Measurements from ENCODE around the gene SERTM2.
"Not testable (repeated sequence)": the region's sequence is repeated elsewhere in the genome, so short reads cannot be mapped to it uniquely, and the experiment has no call there.

Gene SERTM2

GRCh38 chrX:111511477-111511876 is at the start of gene SERTM2:
Gene SERTM2, plus strand, starts transcription at chrX:111511645. Its CDS starts 7,213 bp downstream, at chrX:111518858.
- no peak for DNase-seq (ENCODE audit: extremely low read depth in 1 of 2, low read depth in 1 of 2)

- no peak for DNase-seq (ENCODE audit: extremely low read depth in 1 of 2, low read depth in 1 of 2)
These were observed 45.8 kb upstream of the SERTM2 start for GRCh38 chrX:111465669-111466068.

- DNase-seq (ENCODE audit: extremely low read depth in 1 of 2, low read depth in 1 of 2), result no peak
These were observed 43.5 kb upstream of the SERTM2 start for GRCh38 chrX:111467896-111468295.

- no peak for DNase-seq (ENCODE audit: extremely low read depth in 1 of 2, low read depth in 1 of 2)
These were observed 40.6 kb upstream of the SERTM2 start for GRCh38 chrX:111470681-111471403.

- no peak for DNase-seq (ENCODE audit: extremely low read depth in 1 of 2, low read depth in 1 of 2)
These were observed 29.5 kb upstream of the SERTM2 start for GRCh38 chrX:111481896-111482295.

- no peak for DNase-seq (ENCODE audit: extremely low read depth in 1 of 2, low read depth in 1 of 2)
These were observed 28.3 kb upstream of the SERTM2 start for GRCh38 chrX:111483135-111483534.

GRCh38 chrX:111483881-111484280 is 27.6 kb upstream of the SERTM2 start:
- no peak for DNase-seq (ENCODE audit: extremely low read depth in 1 of 2, low read depth in 1 of 2)

GRCh38 chrX:111490688-111491087 is 20.8 kb upstream of the SERTM2 start:
- DNase-seq (ENCODE audit: extremely low read depth in 1 of 2, low read depth in 1 of 2), result no peak

- no peak for DNase-seq (ENCODE audit: extremely low read depth in 1 of 2, low read depth in 1 of 2)
These were observed 19.4 kb upstream of the SERTM2 start for GRCh38 chrX:111492085-111492484.

GRCh38 chrX:111498538-111499103 is 12.8 kb upstream of the SERTM2 start:
- no peak for DNase-seq (ENCODE audit: extremely low read depth in 1 of 2, low read depth in 1 of 2)

GRCh38 chrX:111503485-111503993 is 7.9 kb upstream of the SERTM2 start:
- DNase-seq (ENCODE audit: extremely low read depth in 1 of 2, low read depth in 1 of 2), result no peak

- DNase-seq (ENCODE audit: extremely low read depth in 1 of 2, low read depth in 1 of 2), result no peak
These were observed 6.5 kb upstream of the SERTM2 start for GRCh38 chrX:111504941-111505340.

- no peak for DNase-seq (ENCODE audit: extremely low read depth in 1 of 2, low read depth in 1 of 2)
These were observed 5.7 kb upstream of the SERTM2 start for GRCh38 chrX:111505783-111506182.

- DNase-seq (ENCODE audit: extremely low read depth in 1 of 2, low read depth in 1 of 2), result no peak
These were observed 4.6 kb upstream of the SERTM2 start for GRCh38 chrX:111506826-111507225.

GRCh38 chrX:111507933-111508332 is 3.5 kb upstream of the SERTM2 start:
- no peak for DNase-seq (ENCODE audit: extremely low read depth in 1 of 2, low read depth in 1 of 2)

GRCh38 chrX:111515298-111515697 is 3.9 kb downstream of the SERTM2 start:
- no peak for DNase-seq (ENCODE audit: extremely low read depth in 1 of 2, low read depth in 1 of 2)

GRCh38 chrX:111518667-111519066 is 7.2 kb downstream of the SERTM2 start:
- no peak for DNase-seq (ENCODE audit: extremely low read depth in 1 of 2, low read depth in 1 of 2)

- no peak for DNase-seq (ENCODE audit: extremely low read depth in 1 of 2, low read depth in 1 of 2)
These were observed 7.8 kb downstream of the SERTM2 start for GRCh38 chrX:111519215-111519614.

GRCh38 chrX:111520506-111520905 is 9.1 kb downstream of the SERTM2 start:
- no peak for DNase-seq (ENCODE audit: extremely low read depth in 1 of 2, low read depth in 1 of 2)

GRCh38 chrX:111521169-111521568 is 9.7 kb downstream of the SERTM2 start:
- no peak for DNase-seq (ENCODE audit: extremely low read depth in 1 of 2, low read depth in 1 of 2)

GRCh38 chrX:111543212-111543741 is 31.8 kb downstream of the SERTM2 start:
- no peak for DNase-seq (ENCODE audit: extremely low read depth in 1 of 2, low read depth in 1 of 2)

GRCh38 chrX:111549235-111549634 is 37.8 kb downstream of the SERTM2 start:
- not testable (repeated sequence) for DNase-seq (ENCODE audit: extremely low read depth in 1 of 2, low read depth in 1 of 2)
